C1 segment of cervical spinal cord (tissue), 14 donors: ENCODE results near the gene ACAA2.
"Not testable (repeated sequence)": the region's sequence is repeated elsewhere in the genome, so short reads cannot be mapped to it uniquely, and the experiment has no call there.

ENCODE experiments used
- DNase-seq, 14 donors: peaks; one replicate each; lab custom pipeline; 2025; lab: John Stamatoyannopoulos, UW

The ACAA2 gene

GRCh38 chr18:49812286-49813068, 856 bp downstream of the ACAA2 start:
- DNase-seq = peak in 4 of 14 donors; percentile 9 to 30 (median 28)

GRCh38 chr18:49811151-49811938, 2.0 kb downstream of the ACAA2 start:
- DNase-seq = no peak

- DNase-seq = not testable (repeated sequence)
These were observed 4.7 kb downstream of the ACAA2 start for GRCh38 chr18:49808553-49809191.

DNA sequence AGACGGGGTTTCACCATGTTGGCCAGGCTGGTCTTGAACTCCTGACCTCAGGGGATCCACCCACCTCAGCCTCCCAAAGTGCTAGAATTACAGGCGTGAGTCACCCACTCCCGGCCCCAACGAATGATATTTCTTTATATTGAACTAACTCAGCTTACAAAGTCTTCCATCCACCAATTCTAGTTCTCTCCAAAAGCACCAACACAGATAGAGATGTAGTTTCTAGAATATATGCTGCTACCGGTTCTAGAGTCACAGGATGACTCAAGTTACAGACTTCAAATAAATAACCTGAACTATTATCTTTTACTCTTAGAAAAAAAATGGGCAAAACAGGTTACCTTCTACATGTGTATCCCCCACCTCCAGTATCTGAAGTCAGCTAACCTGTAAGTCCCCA, 9.2 kb downstream of the ACAA2 start:
- DNase-seq = no peak

GRCh38 chr18:49802623-49803022, 10.7 kb downstream of the ACAA2 start:
- no peak for DNase-seq

- DNase-seq = not testable (repeated sequence)
These were observed 12.8 kb downstream of the ACAA2 start for GRCh38 chr18:49800491-49800890.

DNA sequence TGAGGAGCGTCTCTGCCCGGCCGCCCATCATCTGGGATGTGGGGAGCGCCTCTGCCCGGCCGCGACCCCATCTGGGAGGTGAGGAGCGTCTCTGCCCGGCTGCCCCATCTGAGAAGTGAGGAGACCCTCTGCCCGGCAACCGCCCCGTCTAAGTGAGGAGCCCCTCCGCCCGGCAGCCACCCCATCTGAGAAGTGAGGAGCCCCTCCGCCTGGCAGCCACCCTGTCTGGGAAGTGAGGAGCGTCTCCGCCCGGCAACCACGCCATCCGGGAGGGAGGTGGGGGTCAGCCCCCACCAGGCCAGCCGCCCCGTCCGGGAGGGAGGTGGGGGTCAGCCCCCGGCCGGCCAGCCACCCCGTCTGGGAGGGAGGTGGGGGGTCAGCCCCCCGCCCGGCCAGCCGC, 13.5 kb downstream of the ACAA2 start:
- not testable (repeated sequence) for DNase-seq

- DNase-seq = no peak
These were observed 15.3 kb downstream of the ACAA2 start for GRCh38 chr18:49798001-49798400.

DNA sequence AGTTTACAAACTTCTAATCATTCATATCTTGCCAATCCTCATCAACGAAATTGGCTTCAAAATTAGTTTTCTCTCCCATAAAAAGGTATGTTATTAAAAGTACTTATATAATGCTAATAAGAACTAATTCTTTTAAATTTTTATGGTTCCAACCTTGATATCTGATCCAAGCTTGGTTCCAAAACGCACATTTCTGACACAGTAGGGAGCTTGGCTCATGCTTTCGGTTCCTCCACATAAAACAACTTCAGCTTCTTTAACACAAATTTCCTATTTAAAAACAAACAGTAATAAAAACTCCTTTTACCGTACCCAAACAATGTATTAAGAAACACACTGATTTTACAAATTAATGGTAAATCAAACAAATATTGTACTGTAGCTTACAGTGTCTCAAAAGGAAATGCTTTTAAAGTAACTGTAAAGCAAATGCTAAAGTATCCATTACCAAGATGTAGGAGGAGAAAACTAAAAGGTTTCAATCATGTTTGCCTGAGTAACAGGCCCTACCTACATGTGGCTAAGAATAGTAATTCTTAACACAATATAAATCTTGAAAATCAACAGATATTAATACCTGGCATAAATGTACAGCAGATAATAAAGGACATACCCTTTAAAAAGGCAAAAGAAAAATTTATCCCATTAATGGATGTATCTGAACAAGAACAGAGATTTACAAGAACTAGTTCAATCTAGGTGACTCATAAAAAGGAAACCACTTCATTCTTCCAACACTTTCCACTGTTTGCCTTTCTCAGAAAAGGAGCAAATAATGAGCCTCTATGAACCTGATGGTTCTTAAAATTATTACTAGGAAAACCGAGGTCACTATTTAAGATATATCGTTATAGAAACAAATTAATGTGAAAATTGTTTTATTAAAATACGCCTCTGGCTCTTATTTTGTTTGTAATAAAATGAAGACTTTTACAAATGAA, 17.5 kb downstream of the ACAA2 start:
- no peak for DNase-seq

- DNase-seq = no peak
These were observed 18.6 kb downstream of the ACAA2 start for GRCh38 chr18:49794743-49795142.

DNA sequence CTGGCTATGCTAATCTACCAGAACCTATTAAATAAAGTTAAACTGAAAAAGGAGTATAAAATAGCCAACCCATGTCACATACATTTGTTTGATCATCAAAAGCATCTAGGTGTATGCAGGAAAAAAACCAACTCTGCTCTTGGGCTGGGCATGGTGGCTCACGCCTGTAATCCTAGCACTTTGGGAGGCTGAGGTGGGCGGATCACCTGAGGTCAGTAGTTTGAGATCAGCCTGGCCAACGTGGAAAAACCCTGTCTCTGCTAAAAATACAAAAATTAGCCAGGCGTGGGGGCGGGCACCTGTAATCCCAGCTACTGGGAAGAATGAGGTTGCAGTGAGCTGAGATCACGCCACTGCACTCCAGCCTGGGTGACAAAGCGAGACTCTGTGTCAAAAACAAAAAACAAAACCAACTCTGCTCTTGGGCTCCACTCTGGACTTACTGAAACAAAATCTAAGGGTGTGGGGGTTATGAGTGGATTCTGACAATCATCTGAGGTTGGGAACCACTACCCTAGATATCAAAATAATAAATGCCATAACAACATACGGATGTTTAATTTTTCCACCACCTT, 23.7 kb downstream of the ACAA2 start:
- DNase-seq = not testable (repeated sequence)

GRCh38 chr18:49788327-49788898, 24.9 kb downstream of the ACAA2 start:
- no peak for DNase-seq

GRCh38 chr18:49786019-49786720, 27.2 kb downstream of the ACAA2 start:
- no peak for DNase-seq

- no peak for DNase-seq
These were observed 28.7 kb downstream of the ACAA2 start for GRCh38 chr18:49784427-49785185.

DNA sequence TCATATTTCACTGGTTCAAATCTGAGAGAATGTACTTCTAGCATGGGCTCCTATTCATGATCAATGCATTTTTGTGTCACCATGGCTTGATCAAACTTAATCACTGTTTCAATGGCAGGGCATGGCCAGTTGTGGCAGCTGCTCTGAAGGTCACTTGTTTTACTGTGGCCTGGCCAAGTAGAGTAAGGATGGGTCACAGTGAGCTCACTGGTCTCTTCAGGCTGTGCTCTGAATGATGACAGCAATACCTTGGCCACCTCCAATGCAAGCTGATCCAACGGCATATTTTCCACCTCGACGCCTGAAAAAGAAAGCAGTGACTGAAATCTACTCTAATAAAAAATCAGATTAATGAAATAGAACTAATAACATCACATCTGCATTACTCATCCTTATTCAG, 29.7 kb downstream of the ACAA2 start:
- DNase-seq = not testable (repeated sequence)

GRCh38 chr18:49778826-49779465, 34.4 kb downstream of the ACAA2 start:
- DNase-seq = no peak

DNA sequence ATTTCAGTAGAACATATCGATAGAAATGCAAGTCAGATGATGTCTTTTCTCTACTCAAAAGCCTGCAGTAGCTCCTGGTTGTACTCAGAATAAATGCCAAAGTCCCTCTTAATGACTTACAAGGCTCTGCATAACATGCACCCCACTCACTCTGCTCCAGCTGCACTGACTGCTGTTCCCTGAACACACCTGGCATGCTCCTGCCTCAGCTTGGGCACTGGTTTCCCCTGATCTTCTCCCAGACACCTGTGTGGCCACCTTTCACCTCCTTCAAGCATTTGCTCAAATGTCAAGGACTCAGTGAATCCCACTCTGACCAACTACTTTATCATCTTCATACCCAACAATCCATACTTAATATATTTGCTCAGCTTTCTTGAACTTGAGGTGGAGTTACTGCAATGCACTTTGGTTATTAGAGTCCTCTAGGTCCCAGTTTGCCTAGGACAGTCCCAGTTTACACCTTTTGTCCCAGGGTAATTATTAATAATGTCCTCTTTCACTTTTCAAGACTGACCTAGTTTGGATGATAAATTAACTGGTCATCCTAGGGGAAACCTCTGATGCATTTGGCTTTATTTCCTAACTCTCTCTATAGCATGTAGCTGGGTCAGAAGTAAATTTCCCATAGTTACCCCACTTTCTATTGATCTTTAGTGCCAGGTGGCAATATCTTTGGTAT, 44.1 kb downstream of the ACAA2 start:
- DNase-seq = no peak

DNA sequence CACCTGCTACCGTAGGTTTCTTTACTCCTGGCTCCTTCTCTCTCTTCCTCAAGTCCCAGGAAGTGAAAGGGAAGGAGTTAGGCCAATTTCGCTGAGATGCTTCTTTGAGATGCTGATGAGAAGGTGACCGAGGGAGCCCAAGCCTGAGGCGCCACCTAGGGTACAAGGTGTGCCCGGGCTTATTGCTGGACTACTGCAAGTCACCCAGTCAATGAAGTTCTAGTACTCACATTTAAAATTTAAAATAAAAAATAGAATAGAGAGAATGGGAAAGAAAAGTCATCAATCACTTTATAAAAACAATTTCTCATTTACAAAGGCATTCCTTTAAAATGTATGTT, 45.3 kb downstream of the ACAA2 start:
- peak in 1 of 14 donors; percentile 21 for DNase-seq
